ENCODE results near the gene SCIN. TPM values are rescaled to one million over a fixed set of nuclear protein-coding genes. Genes with fewer than 3 reads are reported as not detected.

SCIN gene
- polyA plus RNA-seq, 1 donor from 2014 or later = 0.53 TPM

DNA sequence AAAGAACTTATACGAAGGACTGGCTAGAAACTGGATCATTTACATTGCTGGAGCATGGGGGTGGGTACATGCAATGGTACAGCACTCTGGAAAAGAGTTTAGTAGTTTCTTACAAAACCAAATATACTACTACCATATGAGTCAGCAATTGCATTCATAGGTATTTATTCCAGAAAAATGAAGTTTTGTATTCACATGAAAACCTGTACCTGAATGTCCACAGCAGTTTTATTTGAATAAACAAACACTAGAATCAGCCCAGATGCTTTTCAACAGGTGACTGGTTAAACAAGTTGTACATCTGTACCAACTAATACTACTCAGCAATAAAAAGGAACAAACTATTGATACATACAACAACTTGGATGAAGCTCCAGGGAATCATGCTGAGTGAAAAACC lies 3.4 kb downstream of the SCIN start:
- H3F3A ChIP-seq (ENCODE audit: insufficient read depth, low read length, poor library complexity, severe bottlenecking) = no peaks in the 10 kb centered on the region
- H3K27ac ChIP-seq (ENCODE audit: low read length) = no peak overlapping the region
- H3K9ac ChIP-seq (ENCODE audit: low read length) = no peak overlapping the region
- H3K9me2 ChIP-seq (ENCODE audit: insufficient read depth, low read length) = no peaks in the 10 kb centered on the region
- no peak overlapping the region for H3K4me3 ChIP-seq (ENCODE audit: low read length)
- no peak overlapping the region for H2AFZ ChIP-seq (ENCODE audit: low read depth, low read length)
- H3K27me3 ChIP-seq (ENCODE audit: insufficient read depth, low read depth, low read length) = peaks cover 36% of the 10 kb centered on the region
- no peaks in the 10 kb centered on the region for H3K79me2 ChIP-seq (replicated peaks; ENCODE audit: insufficient read depth, low read length)
- no peaks in the 10 kb centered on the region for H3K36me3 ChIP-seq (ENCODE audit: insufficient read depth, low read length)
- no peaks in the 10 kb centered on the region for H3K9me3 ChIP-seq (ENCODE audit: low read length)
- no peak for TF ChIP-seq TAF1 (IDR thresholded peaks at IDR 0.05; ENCODE audit: low read depth)
- TF ChIP-seq RAD21 (conservative IDR thresholded peaks at IDR 0.05) = no peak
- TF ChIP-seq, protein P1, sequence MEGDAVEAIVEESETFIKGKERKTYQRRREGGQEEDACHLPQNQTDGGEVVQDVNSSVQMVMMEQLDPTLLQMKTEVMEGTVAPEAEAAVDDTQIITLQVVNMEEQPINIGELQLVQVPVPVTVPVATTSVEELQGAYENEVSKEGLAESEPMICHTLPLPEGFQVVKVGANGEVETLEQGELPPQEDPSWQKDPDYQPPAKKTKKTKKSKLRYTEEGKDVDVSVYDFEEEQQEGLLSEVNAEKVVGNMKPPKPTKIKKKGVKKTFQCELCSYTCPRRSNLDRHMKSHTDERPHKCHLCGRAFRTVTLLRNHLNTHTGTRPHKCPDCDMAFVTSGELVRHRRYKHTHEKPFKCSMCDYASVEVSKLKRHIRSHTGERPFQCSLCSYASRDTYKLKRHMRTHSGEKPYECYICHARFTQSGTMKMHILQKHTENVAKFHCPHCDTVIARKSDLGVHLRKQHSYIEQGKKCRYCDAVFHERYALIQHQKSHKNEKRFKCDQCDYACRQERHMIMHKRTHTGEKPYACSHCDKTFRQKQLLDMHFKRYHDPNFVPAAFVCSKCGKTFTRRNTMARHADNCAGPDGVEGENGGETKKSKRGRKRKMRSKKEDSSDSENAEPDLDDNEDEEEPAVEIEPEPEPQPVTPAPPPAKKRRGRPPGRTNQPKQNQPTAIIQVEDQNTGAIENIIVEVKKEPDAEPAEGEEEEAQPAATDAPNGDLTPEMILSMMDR (IDR thresholded peaks at IDR 0.05; ENCODE audit: poor library complexity, severe bottlenecking) = no peak
- TF ChIP-seq SMC3 (conservative IDR thresholded peaks at IDR 0.05; ENCODE audit: poor library complexity) = no peak
- TF ChIP-seq POLR2AphosphoS5 (IDR thresholded peaks at IDR 0.05) = no peak
- TF ChIP-seq EZH2 (IDR thresholded peaks at IDR 0.05; ENCODE audit: borderline replicate concordance, insufficient read depth, low read length, poor library complexity, severe bottlenecking) = no peak
- no peak for TF ChIP-seq MXI1 (conservative IDR thresholded peaks at IDR 0.05; ENCODE audit: poor library complexity, severe bottlenecking)
- no peak for TF ChIP-seq EP300 (conservative IDR thresholded peaks at IDR 0.05; ENCODE audit: poor library complexity, severe bottlenecking)
- TF ChIP-seq, protein P2, sequence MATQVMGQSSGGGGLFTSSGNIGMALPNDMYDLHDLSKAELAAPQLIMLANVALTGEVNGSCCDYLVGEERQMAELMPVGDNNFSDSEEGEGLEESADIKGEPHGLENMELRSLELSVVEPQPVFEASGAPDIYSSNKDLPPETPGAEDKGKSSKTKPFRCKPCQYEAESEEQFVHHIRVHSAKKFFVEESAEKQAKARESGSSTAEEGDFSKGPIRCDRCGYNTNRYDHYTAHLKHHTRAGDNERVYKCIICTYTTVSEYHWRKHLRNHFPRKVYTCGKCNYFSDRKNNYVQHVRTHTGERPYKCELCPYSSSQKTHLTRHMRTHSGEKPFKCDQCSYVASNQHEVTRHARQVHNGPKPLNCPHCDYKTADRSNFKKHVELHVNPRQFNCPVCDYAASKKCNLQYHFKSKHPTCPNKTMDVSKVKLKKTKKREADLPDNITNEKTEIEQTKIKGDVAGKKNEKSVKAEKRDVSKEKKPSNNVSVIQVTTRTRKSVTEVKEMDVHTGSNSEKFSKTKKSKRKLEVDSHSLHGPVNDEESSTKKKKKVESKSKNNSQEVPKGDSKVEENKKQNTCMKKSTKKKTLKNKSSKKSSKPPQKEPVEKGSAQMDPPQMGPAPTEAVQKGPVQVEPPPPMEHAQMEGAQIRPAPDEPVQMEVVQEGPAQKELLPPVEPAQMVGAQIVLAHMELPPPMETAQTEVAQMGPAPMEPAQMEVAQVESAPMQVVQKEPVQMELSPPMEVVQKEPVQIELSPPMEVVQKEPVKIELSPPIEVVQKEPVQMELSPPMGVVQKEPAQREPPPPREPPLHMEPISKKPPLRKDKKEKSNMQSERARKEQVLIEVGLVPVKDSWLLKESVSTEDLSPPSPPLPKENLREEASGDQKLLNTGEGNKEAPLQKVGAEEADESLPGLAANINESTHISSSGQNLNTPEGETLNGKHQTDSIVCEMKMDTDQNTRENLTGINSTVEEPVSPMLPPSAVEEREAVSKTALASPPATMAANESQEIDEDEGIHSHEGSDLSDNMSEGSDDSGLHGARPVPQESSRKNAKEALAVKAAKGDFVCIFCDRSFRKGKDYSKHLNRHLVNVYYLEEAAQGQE (IDR thresholded peaks at IDR 0.05; ENCODE audit: borderline replicate concordance) = no peak
- H3K4me2 ChIP-seq (ENCODE audit: low read length) = no peak overlapping the region
- H4K20me1 ChIP-seq (ENCODE audit: insufficient read depth) = no peaks in the 10 kb centered on the region

DNA sequence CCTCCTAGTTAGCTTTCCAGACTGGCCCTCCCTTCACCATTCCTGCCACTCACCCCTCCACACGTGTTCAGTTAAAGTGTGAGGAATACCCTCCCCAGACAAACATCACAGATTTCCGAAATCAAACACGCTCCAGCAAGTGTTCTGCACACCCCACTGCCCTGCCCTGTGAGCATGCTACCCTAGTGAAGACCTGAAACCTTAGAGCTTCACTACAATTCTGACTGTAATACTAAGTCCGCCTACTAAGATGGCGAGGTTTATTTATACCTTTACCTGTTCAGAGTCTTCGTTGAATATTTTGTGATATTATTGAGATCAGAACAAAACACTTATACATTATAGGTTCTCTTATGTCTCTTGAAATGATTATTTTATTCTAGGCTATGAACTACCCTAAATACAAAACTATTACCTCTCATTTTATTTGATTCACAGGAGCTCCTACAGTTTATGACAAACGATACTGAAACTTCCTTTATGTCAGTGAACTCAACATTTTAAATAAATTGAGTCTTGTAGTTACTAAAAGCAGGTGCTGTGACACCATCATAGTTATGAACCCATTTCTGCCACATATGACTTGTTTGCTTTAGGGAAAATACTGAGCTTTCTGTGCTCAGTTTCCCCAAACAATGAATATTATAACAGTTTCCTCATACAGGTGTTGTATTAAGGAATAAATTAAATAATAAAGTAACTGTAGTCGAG lies 8.6 kb downstream of the SCIN start:
- H3K9ac ChIP-seq (ENCODE audit: low read length) = no peak overlapping the region
- H3K27ac ChIP-seq (ENCODE audit: low read length) = no peak overlapping the region
- H3K9me2 ChIP-seq (ENCODE audit: insufficient read depth, low read length) = no peaks in the 10 kb centered on the region
- no peak overlapping the region for H3K4me2 ChIP-seq (ENCODE audit: low read length)
- no peaks in the 10 kb centered on the region for H3K36me3 ChIP-seq (ENCODE audit: insufficient read depth, low read length)
- no peak for TF ChIP-seq MXI1 (conservative IDR thresholded peaks at IDR 0.05; ENCODE audit: poor library complexity, severe bottlenecking)
- TF ChIP-seq, protein P2 (IDR thresholded peaks at IDR 0.05; ENCODE audit: borderline replicate concordance) = no peak
- TF ChIP-seq EP300 (conservative IDR thresholded peaks at IDR 0.05; ENCODE audit: poor library complexity, severe bottlenecking) = no peak
- TF ChIP-seq, protein P1 (IDR thresholded peaks at IDR 0.05; ENCODE audit: poor library complexity, severe bottlenecking) = no peak
- no peak for TF ChIP-seq TAF1 (IDR thresholded peaks at IDR 0.05; ENCODE audit: low read depth)
- TF ChIP-seq EZH2 (IDR thresholded peaks at IDR 0.05; ENCODE audit: borderline replicate concordance, insufficient read depth, low read length, poor library complexity, severe bottlenecking) = no peak
- no peak for TF ChIP-seq RAD21 (conservative IDR thresholded peaks at IDR 0.05)
- TF ChIP-seq POLR2AphosphoS5 (IDR thresholded peaks at IDR 0.05) = no peak
- TF ChIP-seq SMC3 (conservative IDR thresholded peaks at IDR 0.05; ENCODE audit: poor library complexity) = no peak
- H3F3A ChIP-seq (ENCODE audit: insufficient read depth, low read length, poor library complexity, severe bottlenecking) = no peaks in the 10 kb centered on the region
- H3K27me3 ChIP-seq (ENCODE audit: insufficient read depth, low read depth, low read length) = no peaks in the 10 kb centered on the region
- H3K9me3 ChIP-seq (ENCODE audit: low read length) = no peaks in the 10 kb centered on the region
- no peak overlapping the region for H2AFZ ChIP-seq (ENCODE audit: low read depth, low read length)
- H3K4me3 ChIP-seq (ENCODE audit: low read length) = no peak overlapping the region
- no peaks in the 10 kb centered on the region for H3K79me2 ChIP-seq (replicated peaks; ENCODE audit: insufficient read depth, low read length)
- no peaks in the 10 kb centered on the region for H4K20me1 ChIP-seq (ENCODE audit: insufficient read depth)

All from neural cell (in vitro differentiated cells).